GM12878 (cell line): ENCODE data around the gene TADA3. TPM values are rescaled to one million over a fixed set of nuclear protein-coding genes. Genes with fewer than 3 reads are reported as not detected.

ENCODE experiments used
- ATAC-seq: fragments of 200-7000 bp; cut with Tn5 transposase; 3 replicates; pipeline ENCODE4 v1.9.1; 2020; ENCODE audit warnings: mild to moderate bottlenecking, moderate library complexity
- BruUV-seq: library from RNA; stranded (reverse); fragments of 400-500 nt; replicated peaks from 2 replicates; lab custom pipeline; 2021; lab: Mats Ljungman, UMichigan
- CTCF ChIA-PET: fragments of 300-600 bp; sonication (Branson Sonifier 250); formaldehyde crosslinking; extraction: SDS; loops from one replicate; lab custom pipeline; 2021; ENCODE audit warnings: inconsistent platforms; lab: Yijun Ruan, JAX
- POLR2A ChIA-PET: fragments of 350-600 bp; formaldehyde crosslinking; extraction: SDS; loops from one replicate; lab custom pipeline; 2021; ENCODE audit warnings: inconsistent platforms; lab: Charles Lee
- RAD21 ChIA-PET: fragments of 300-600 bp; sonication (Branson Sonifier 250); formaldehyde crosslinking; loops from one replicate; lab custom pipeline; 2023; ENCODE audit warnings: antibody characterized with exemption; ENCODE audit not compliant: unreplicated experiment; lab: Charles Lee
- SMC1A ChIA-PET: fragments of 300-600 bp; sonication (Branson Sonifier 250); formaldehyde crosslinking; loops from one replicate; lab custom pipeline; 2023; ENCODE audit not compliant: unreplicated experiment, uncharacterized antibody; lab: Charles Lee
- DNase-seq: peaks from one replicate; pipeline ENCODE4 v3.0.0-alpha.2; 2011; ENCODE audit warnings: low read depth, low spot score
- FAIRE-seq: peaks from 3 replicates; lab custom pipeline; 2011; peaks lifted over from hg19 to GRCh38; lab: Jason Lieb, UNC
- H2AFZ ChIP-seq: 2 replicates; pipeline ENCODE4 v1.6.0; 2011; ENCODE audit warnings: low read depth, low read length, control low read depth; ENCODE audit not compliant: control insufficient read depth
- H3K27ac ChIP-seq: 2 replicates; pipeline ENCODE4 v1.5.1; 2011; ENCODE audit warnings: control low read depth; ENCODE audit not compliant: control insufficient read depth, insufficient read depth
- H3K27me3 ChIP-seq, 2 experiments: replicated peaks in 1 of 2; 2 replicates each; pipeline versions ENCODE4 v1.6.0 to v1.6.1; 2011; ENCODE audit warnings: low read length in 1 of 2; ENCODE audit not compliant: control insufficient read depth in 2 of 2, insufficient read depth in 2 of 2
- H3K36me3 ChIP-seq, 2 experiments: 2 replicates each; pipeline ENCODE4 v1.5.1; 2011; ENCODE audit warnings: low read length in 1 of 2; ENCODE audit not compliant: control insufficient read depth in 2 of 2, insufficient read depth in 2 of 2
- H3K4me1 ChIP-seq: 2 replicates; pipeline ENCODE4 v1.6.1; 2011; ENCODE audit warnings: mild to moderate bottlenecking, low read length, moderate library complexity, mixed read lengths; ENCODE audit not compliant: control insufficient read depth, insufficient read depth
- H3K4me2 ChIP-seq: 2 replicates; pipeline ENCODE4 v1.6.0; 2011; ENCODE audit warnings: control low read depth; ENCODE audit not compliant: control insufficient read depth, insufficient read depth
- H3K4me3 ChIP-seq: fragments of 200-600 bp; sonication (generic); 2 replicates; pipeline ENCODE4 v1.5.1; 2016
- H3K79me2 ChIP-seq: 2 replicates; pipeline ENCODE4 v1.6.0; 2011; ENCODE audit warnings: low read length; ENCODE audit not compliant: control insufficient read depth, insufficient read depth
- H3K9ac ChIP-seq: 2 replicates; pipeline ENCODE4 v1.8.0; 2011; ENCODE audit warnings: low read length, control low read depth, mixed read lengths; ENCODE audit not compliant: control insufficient read depth, insufficient read depth
- H3K9me3 ChIP-seq: replicated peaks from 3 replicates; pipeline ENCODE4 v1.5.1; 2011; ENCODE audit warnings: mild to moderate bottlenecking, low read length; ENCODE audit not compliant: control insufficient read depth, insufficient read depth
- H4K20me1 ChIP-seq: 2 replicates; pipeline ENCODE4 v1.6.0; 2011; ENCODE audit not compliant: control insufficient read depth, insufficient read depth
- BCL3 ChIP-seq: IDR thresholded peaks from 2 replicates; pipeline ENCODE4 v1.6.1; 2011; ENCODE audit warnings: borderline replicate concordance, low read depth, mild to moderate bottlenecking, moderate library complexity, low read length; ENCODE audit not compliant: insufficient read depth, poor library complexity, severe bottlenecking
- GABPA ChIP-seq: IDR thresholded peaks from 2 replicates; pipeline ENCODE4 v1.6.1; 2014; ENCODE audit warnings: antibody characterized with exemption, low read depth, mild to moderate bottlenecking, inconsistent platforms
- HDAC6 ChIP-seq: fragments of 200-600 bp; sonication (generic); IDR thresholded peaks from one replicate; pipeline ENCODE4 v1.8.0; 2017; ENCODE audit warnings: antibody characterized with exemption; ENCODE audit not compliant: unreplicated experiment
- MLLT1 ChIP-seq: fragments of 450-650 bp; IDR thresholded peaks from 2 replicates; pipeline ENCODE4 v1.6.1; 2016; ENCODE audit warnings: mild to moderate bottlenecking
- PAX5 ChIP-seq: IDR thresholded peaks from 2 replicates; pipeline ENCODE4 v1.6.1; 2011; ENCODE audit warnings: low read depth, low read length, borderline replicate concordance
- POLR2A ChIP-seq: IDR thresholded peaks from 2 replicates; pipeline ENCODE4 v1.6.1; 2011; ENCODE audit warnings: low read depth, mild to moderate bottlenecking, low read length
- RB1 ChIP-seq: fragments of 450-650 bp; formaldehyde crosslinking; IDR thresholded peaks from 2 replicates; pipeline ENCODE4 v1.6.1; 2017; ENCODE audit warnings: mild to moderate bottlenecking, borderline replicate concordance
- RFX5 ChIP-seq: IDR thresholded peaks from 2 replicates; pipeline ENCODE4 v1.6.1; 2011; ENCODE audit warnings: low read depth, low read length, improper control_type of control experiment
- SREBF1 ChIP-seq: IDR thresholded peaks from 2 replicates; pipeline ENCODE4 v1.6.1; 2012; ENCODE audit warnings: mild to moderate bottlenecking, low read length
- WGBS: methylation state at CpG from one replicate; pipeline ENCODE4 v1.1.6; 2016; ENCODE audit warnings: low lambda C conversion rate; ENCODE audit not compliant: insufficient replicate concordance, insufficient coverage; ENCODE audit errors: missing lambda C conversion rate; 5-methylcytosine and 5-hydroxymethylcytosine counted together
- in situ Hi-C: fragments of 300-500 bp; cut with MboI; formaldehyde crosslinking; loops from 9 replicates; pipeline ENCODE4 v1.14.3; 2018; ENCODE audit warnings: mixed read lengths
- intact Hi-C: fragments of 100-400 bp; cut with micrococcal nuclease; formaldehyde crosslinking; loops from one replicate; pipeline ENCODE4 v1.14.2; 2022; ENCODE audit not compliant: unreplicated experiment
- polyA plus RNA-seq, 11 experiments: library from polyadenylated mRNA; depleted of rRNA in 4 of 11; unstranded in 6 of 11; stranded (reverse) in 5 of 11; fragments of >200 nt; fragmentation: Nextera tagmentation in 4 of 11; fragmentation: Illumina TruSeq in 1 of 11; extraction: Ambion mirVana in 4 of 11; extraction: Trizol in 1 of 11; gene quantifications; 1 replicate in 1 of 11; 2 replicates in 10 of 11; pipeline versions ENCODE4 v1.2.1 to v1.2.3, GENCODE V29; 2011 to 2016; ENCODE audit warnings: inconsistent platforms in 2 of 11, missing spikeins in 2 of 11, low read depth in 1 of 11
- total RNA-seq, 4 experiments: library from RNA; depleted of rRNA in 3 of 4; stranded (reverse); fragments of >200 nt in 3 of 4; fragmentation: Illumina TruSeq in 1 of 4; extraction: Trizol in 1 of 4; gene quantifications; 2 replicates each; pipeline versions ENCODE4 v1.2.1 to v1.2.3, GENCODE V29; 2013 to 2021

The TADA3 gene
- total and polyA plus RNA-seq, 10 of the 15 experiments (the other 5 are each of a cell fraction or from before 2014, with no cell fraction given): 2.6 to 71.2 (median 51.0) TPM

- TF ChIP-seq BCL3: peak; percentile 7
- TF ChIP-seq GABPA: peak; percentile 82
- TF ChIP-seq PAX5: no peak
Observed at GRCh38 chr3:9792405-9793160, at the start of gene TADA3, which contains the start of gene ARPC4 (continued).

- no peak overlapping the region for H3K27ac ChIP-seq
- in situ Hi-C loops: no loop called here
- no peak for DNase-seq
- no peak for TF ChIP-seq HDAC6
- TF ChIP-seq RFX5: no peak
- TF ChIP-seq MLLT1: peak; percentile 69
- no peak for TF ChIP-seq POLR2A
- TF ChIP-seq SREBF1: no peak
- TF ChIP-seq RB1: no peak
- TF ChIP-seq, all 136 proteins: peak for 1
- Histone ChIP-seq H3K4me2 (no peak overlapping the region), H3K36me3 (peaks cover 5 to 12% of the 10 kb centered on the region in 2 experiments; a peak in 2 of 4 replicates), H2AFZ (no peak overlapping the region), H3K4me1 (peaks cover 11% of the 10 kb centered on the region), H3K9me3 (no peaks in the 10 kb centered on the region), H3K27me3 (no peaks in the 10 kb centered on the region), H3K79me2 (peaks cover 8% of the 10 kb centered on the region), H3K9ac (no peak overlapping the region), H4K20me1 (no peaks in the 10 kb centered on the region; the same call in 1 of the 2 replicates), H3K4me3 (no peak overlapping the region)
- FAIRE-seq (no peak), ATAC-seq (no peak)
- RAD21 ChIA-PET: no interaction called here
- POLR2A ChIA-PET: no interaction called here
- intact Hi-C loops: loop anchor here (5.0 kb wide), 1 partner anchor 91 kb away; the partner anchor contains the start of gene CRELD1
- CTCF ChIA-PET: interaction anchor here (0.7 to 1.8 kb wide), 3 partner anchors 90 to 478 kb away, joined by 3 to 4 read pairs (median 4); partner anchors contain the start of gene THUMPD3
- BruUV-seq: no TSS peak
- WGBS: 87% methylated on average over 8 of the region's 8 CpGs
- SMC1A ChIA-PET: interaction anchor here (1.2 to 1.5 kb wide), 2 partner anchors 46 to 51 kb away, joined by 3 to 4 read pairs; no protein-coding TSS in a partner anchor
Observed at GRCh38 chr3:9841015-9841414, 48.7 kb upstream of the TADA3 start.
